Inferior parietal cortex (tissue), 1 donor: ENCODE measurements around the gene CLIP3.

Source experiments
- DNase-seq: peaks from one replicate; pipeline ENCODE4 v3.0.0-alpha.2; 2016; ENCODE audit errors: extremely low spot score

The CLIP3 gene

GRCh38 chr19:36009633-36010379, 22.9 kb downstream of the CLIP3 start:
- no peak for DNase-seq

GRCh38 chr19:36009220-36009619, 23.5 kb downstream of the CLIP3 start:
- DNase-seq = no peak

DNA sequence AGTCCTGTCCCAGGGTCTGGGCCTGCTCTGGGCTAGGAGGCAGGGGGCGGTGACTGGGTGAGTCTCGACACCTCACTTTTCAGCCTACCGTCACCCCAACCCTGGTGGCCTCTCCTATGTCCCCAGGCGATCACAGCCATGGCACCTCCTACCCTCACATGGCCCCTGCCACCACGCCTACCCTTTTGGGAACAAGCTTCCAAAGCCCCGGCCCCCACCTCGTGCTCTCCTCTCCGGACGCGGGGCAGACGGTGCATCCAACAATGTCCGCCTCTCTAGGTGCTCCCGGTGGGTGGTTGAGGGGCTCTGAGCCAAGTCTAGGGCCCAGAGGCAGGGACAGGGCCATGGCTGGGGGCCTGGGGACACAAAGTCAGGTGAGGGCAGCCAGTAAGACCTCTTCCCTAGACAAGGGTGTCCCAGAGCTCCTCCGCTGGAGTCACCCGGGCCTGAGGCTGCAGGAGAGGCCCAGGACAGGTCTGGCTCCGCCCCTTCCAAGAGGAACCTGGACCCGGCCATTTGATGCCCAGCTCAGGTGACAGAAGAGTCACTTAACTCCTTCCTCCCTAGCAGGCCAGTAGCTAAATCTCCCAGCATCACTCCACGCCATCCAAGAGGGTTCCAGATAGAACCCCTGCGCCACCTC, 24.2 kb downstream of the CLIP3 start, which contains the start of gene SYNE4:
Gene SYNE4 (minus strand): TSS at position 478 of the 643 bp plus-strand sequence. CDS start 132 bp downstream, at position 346.
- no peak for DNase-seq

DNA sequence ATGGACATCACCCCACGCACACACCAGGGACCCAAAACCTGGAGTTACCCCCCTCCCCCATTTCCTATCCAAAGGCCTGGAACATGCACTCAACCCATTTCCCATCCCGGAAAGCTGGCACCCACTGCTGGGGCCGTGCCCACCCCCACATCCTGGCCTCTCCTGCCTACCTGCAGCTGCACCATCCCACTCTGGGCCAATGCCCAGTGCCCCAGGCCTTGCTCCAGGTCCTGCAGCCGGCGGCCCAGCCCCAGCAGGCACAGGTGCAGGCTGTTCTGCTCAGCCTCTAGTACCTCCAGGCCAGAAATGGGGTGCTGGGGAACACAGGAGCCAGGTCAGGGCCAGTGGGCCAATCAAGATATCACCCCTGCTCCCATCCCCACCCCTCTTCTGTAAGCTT, 25.7 kb downstream of the CLIP3 start:
- DNase-seq = no peak

DNA sequence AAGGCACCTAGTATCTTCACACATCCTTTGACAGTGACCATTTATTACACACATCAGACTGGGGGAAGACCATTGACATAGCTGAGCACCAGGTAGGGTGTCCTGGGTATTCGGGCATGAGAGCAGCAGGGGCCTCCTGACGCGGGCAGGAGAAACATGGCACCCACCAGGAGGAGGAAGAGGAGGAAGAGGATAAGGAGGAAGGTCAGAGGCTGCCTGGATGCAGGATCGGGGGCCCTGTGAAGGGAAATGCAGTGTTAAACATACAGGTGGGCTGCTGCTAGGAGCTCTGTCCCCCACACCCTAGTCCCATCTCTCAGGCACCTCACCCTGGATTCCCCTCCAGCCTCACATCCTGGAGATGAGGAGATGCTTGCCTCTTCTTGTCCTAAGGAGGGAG, 29.4 kb downstream of the CLIP3 start:
- no peak for DNase-seq

DNA sequence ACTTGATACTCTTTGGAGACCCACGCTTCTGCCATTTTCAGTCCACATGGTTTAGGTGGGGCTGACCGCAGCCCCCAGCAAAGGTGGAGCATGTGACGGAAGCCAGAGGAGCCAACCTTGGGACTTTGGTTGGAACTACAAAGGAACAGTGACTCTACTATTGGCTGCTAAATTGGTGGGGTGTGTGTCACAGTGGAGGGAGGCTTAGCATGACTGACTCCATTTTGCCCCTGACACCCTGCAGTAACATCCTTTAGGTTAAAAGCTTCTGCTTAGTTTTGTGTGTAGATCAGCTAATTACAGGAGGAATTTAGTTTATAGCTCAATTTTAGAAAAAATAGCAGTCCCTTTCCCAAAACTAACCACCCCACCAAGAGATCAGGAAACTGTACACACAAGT, 31.1 kb downstream of the CLIP3 start:
- no peak for DNase-seq

DNA sequence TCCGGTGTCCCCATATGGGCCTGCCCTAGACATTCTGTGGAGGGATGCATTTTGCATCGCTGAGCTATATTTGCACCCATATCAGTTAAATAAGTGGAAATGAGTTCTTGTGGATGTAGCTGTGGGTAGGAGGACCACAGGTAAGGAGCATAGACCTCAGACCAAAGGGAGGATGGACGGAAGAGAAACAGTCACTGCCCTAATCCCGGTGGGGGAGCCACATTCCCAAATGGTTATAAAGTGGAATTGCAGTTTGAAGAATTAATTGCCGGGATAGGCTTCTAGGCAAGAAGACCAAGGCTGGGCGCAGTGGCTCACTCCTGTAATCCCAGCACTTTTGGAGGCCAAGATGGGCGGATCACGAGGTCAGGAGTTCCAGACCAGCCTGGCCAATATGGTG, 35.9 kb downstream of the CLIP3 start:
- DNase-seq = no peak

DNA sequence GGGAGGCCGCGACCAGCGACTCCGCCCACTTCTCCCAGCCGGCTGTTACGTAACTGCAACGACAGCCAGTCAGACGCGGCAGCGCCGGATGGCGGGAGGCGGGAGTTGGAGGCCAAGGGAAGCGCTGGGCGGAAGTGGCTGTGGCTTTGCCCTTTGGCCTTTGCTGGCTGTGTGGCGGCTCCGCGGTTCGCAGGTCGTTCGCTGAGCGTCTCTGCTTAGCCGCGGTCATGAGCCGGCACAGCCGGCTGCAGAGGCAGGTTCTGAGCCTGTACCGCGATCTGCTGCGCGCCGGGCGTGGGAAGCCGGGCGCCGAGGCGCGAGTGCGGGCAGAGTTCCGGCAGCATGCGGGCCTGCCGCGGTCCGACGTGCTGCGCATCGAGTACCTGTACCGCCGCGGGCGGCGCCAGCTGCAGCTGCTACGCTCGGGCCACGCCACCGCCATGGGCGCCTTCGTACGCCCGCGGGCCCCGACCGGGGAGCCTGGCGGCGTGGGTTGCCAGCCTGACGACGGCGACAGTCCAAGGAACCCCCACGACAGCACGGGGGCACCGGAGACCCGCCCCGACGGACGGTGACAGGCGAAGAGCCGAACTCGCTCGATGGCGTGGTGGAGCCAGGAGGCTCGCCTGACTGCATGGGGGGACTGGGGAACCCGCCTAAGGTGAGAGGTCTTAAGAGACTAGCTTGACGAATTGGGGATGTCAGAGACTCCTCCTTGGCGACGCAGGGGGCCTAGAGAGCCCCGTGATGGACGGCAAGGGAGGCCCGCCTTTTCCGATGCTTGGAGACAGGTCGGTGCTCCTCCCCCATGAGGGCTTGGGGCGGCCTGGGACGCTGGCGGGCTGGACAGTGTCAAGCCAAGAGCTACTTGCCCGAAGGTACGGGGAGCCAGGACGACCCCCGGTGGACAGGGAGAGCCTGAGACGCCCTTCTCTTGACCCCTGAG, 37.4 kb downstream of the CLIP3 start, which contains the start of gene SDHAF1:
Gene SDHAF1 (plus strand): TSS at position 141 of the 946 bp plus-strand sequence. CDS start 87 bp downstream, at position 228.
- peak; percentile 98 for DNase-seq

DNA sequence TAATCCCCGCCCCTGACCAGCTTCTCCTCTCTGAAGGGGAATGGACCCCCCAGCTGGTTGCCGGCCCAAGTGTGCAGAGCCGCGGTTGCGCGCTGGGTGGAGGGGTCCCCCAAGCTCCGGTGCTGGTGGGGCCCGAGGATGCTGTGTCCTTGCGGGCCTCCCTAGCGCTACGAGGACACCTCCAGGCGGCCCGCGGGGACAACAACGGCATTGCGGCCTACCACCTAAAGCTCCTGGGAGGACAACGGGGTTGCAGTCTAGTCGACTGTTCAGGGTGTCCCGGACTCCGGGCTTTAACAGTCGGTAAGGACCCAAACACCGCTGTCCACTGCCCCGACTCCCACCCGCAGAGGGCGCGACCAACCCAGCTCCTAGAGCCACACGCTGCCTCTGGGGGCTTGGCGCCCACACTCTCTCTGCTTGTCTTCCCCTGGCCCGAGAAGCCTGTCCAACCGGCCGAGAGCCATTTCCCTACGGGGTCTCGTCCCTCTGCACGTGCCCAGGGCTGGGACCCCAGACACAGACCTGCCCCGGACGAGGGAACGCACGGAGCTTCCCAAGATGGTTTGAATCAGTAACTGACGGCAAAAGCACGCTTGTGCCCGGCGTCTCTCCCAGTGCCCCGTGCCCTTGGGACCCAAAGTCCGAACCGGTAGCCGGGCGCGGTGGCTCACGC, 38.6 kb downstream of the CLIP3 start:
- no peak for DNase-seq

DNA sequence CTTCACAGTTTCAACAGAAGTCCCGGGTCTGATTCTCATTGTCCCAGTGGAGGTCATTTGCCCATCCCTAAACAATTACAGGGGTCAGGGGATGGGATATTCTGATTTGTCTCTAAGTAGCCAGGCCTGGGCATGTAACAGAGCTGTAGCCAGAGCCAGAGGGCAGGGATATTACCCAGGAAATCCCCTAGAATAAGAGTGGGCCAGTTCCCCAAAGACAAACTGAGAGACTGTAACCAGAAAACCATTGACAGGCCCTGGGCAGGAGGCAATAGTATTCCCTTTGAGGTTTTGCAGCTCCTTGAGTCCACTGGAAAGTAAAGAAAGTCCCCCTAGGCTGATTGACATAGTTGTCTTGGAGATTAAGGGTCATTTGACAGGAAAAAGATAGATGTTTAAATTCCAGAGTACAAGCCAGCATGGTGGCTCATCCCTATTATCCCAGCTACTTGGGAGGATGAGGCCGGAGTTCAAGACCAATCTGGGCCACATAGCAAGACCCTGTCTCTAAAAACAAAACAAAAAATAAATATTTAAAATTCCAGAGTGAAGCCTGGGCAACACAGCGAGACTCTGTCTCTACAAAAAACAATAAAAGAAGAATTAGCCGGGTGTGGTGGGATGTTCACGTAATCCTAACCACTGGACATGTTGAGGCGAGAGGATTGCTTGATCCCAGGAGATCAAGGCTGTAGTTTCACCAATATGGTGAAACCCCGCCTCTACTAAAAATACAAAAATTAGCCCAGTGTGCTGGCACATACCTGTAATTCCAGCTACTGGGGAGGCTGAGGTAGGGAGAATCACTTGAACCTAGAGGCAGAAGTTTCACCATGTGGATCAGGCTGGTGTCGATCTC, 39.5 kb downstream of the CLIP3 start:
- DNase-seq = no peak

DNA sequence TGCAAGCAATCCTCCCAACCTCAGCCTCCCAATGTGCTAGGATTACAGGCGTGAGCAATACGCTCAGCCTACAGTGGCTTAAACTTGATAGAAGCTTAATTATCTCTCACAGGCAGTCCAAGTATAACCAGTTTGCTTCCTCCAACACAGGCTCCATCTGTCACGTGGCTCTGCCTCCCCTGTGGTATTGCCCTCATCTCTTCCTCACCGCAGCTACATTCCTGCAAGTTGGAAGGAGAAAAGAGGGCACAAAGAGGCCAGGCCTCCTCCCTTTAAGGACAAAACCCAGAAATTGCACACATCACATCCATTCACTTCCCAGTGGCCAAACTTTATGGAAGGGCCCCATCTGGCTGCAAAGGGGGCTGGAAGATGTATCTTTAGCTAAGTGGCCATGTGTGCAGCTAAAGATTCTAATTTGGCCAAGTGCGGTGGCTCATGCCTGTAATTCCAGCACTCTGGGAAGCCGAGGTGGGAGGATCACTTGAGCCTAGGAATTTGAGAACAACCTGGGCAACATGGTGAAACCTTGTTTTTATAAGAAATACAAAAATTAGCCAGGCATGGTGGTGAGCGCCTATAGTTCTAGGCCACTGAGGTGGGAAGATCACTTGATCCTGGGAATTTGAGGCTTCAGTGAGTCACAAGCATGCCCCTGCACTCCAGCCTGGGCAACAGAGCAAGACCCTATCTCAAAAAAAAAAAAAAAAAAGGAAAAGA, 40.8 kb downstream of the CLIP3 start:
- no peak for DNase-seq

GRCh38 chr19:35990771-35991730, 41.6 kb downstream of the CLIP3 start:
- DNase-seq = no peak

GRCh38 chr19:35990156-35990555, 42.5 kb downstream of the CLIP3 start:
- no peak for DNase-seq

GRCh38 chr19:35988824-35989223, 43.8 kb downstream of the CLIP3 start:
- no peak for DNase-seq

DNA sequence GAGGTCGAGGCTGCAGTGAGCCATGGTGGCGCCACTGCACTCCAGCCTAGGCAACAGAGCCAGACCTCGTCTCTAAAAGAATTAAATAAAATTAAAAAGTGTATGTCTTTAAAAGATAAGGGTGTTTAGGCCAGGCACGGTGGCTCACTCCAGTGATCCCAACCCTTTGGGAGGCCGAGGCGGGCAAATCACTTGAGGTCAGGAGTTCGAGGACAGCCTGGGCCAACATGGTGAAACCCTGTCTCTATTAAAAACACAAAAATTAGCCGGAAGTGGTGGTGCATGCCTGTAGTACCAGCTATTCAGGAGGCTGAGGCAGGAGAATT, 45.1 kb downstream of the CLIP3 start:
- no peak for DNase-seq

DNA sequence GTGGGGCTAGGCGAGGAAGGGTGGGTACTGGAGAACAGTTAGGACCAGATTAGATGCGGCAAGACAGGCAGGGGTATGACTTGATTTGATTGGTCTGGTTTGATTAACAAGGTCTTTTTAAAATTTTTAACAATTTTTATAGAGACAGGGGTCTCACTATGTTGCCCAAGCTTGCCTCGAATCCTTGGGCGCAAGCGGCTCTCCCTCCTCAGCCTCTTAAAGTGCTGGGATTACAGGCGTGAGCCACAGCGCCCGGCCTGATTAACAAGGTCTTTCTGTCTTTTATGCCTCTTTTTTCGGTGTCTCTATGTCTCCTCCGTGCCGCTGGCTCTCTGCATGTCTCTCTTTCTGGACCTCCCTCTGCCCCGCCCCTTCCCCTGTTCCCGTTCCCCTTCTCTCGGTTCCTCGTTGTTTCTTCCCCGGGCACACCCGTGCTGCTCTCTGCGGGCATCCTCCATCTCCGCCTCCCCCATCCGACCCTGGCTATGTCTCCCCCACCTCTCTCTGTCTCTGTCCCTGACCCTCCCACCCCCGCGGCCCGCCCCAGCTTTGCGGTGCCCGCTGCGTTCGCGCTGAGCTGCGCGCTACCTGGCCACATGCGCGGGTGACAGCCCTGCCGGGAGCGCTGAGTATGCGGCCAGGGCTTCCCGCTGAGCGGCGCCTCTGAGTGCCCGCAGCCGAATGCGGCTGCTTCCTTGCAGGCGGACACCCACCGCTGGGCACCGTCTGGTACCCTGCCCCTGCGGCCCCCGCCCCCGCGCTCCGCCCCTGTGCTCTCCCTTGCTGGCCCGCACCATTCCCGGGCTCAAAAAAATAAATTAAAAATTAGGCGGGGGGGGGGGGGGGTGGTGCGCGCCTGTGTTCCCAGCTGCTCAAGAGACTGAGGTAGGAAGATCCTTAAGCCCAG, 45.8 kb downstream of the CLIP3 start:
- DNase-seq = no peak

GRCh38 chr19:35986111-35986510, 46.6 kb downstream of the CLIP3 start:
- no peak for DNase-seq

DNA sequence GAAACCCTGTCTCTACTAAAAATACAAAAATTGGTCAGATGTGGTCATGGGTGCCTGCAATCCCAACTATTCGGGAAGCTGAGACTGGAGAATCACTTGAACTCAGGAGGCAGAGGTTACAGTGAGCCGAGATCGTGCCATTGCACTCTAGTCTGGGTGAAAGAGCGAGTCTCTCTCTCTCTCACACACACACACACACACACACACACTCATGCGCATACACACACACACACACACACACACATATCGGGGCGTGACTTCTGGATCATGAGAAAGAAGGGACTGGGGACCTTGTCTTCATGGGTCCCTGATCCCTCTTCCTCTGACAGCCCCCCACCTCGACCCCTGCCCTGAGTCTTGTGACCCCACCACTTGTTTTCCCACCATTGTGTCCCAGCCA, 49.5 kb downstream of the CLIP3 start:
- DNase-seq = no peak
